LNCAP (cell line): Measurements from ENCODE around the gene PEX10.

Source experiments
- TF ChIP-seq, protein P1 (sequence below): fragments of 450-650 bp; IDR thresholded peaks from 2 replicates; pipeline ENCODE4 v1.5.1; 2017; ENCODE audit warnings: mild to moderate bottlenecking

Gene PEX10

GRCh38 chr1:2394761-2395160 lies 17.6 kb downstream of the PEX10 start:
- TF ChIP-seq, protein P1, sequence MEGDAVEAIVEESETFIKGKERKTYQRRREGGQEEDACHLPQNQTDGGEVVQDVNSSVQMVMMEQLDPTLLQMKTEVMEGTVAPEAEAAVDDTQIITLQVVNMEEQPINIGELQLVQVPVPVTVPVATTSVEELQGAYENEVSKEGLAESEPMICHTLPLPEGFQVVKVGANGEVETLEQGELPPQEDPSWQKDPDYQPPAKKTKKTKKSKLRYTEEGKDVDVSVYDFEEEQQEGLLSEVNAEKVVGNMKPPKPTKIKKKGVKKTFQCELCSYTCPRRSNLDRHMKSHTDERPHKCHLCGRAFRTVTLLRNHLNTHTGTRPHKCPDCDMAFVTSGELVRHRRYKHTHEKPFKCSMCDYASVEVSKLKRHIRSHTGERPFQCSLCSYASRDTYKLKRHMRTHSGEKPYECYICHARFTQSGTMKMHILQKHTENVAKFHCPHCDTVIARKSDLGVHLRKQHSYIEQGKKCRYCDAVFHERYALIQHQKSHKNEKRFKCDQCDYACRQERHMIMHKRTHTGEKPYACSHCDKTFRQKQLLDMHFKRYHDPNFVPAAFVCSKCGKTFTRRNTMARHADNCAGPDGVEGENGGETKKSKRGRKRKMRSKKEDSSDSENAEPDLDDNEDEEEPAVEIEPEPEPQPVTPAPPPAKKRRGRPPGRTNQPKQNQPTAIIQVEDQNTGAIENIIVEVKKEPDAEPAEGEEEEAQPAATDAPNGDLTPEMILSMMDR, result no peak

DNA sequence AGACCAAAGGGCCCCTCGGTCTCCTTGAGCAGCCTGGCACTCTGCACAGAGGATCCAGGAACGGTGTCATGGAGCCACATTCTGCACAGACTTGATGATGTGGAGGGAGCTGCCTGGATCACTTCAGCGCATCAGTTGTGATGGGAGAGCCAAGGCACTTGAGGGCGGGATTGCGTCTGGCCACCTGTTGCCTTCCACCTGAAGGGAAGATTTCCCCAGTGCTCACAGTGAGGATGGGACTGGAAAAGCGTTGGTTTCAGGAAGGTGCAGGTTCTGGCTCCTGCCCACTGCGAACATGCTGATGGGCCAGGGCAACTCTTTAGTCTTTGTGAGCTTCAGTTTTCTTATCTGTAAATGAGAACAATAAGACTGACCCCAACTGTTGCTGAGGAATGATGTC lies 18.1 kb downstream of the PEX10 start:
- TF ChIP-seq, protein P1, result no peak

DNA sequence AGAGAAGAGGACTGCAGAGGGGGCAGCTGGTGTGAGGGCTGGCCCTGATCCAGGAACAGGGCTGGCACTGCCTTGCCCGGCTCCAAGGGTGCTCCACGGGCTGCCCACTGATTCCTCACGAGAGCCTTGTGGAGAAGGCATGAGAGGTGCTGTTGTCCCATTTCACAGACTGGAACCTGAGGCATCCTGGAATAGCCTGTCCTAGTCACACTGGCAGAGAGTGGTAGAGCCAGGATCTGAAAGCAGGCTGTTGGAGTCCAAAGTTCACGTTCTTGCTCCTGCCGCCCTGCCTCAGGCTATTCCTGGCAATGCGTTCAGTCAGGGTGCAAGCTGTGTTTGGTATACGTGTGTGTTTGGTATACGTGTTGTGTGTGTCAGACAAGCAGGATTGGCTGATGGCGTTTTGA lies 18.9 kb downstream of the PEX10 start:
- TF ChIP-seq, protein P1, result no peak

DNA sequence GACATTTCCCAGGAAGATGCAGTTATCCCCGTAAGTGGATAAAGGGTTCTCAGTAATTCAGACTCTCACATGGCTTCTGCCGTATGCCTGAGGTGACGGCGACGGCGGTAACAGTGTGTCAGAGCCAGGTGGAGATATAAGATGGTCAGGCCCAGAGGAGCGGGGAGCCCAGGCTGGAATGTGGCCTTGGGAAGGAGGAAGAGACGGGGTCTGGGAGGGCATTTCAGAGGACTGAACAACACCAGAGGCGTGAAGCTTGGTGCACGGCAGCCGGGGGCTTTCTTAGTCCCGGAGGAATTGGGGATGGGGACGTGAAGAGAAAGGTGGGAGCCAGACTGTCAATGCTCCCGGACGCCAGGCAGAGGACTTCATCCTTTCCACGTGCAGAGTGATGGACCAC lies 19.7 kb downstream of the PEX10 start:
- TF ChIP-seq, protein P1, result no peak

GRCh38 chr1:2391931-2392509 lies 20.3 kb downstream of the PEX10 start:
- TF ChIP-seq, protein P1, result no peak

DNA sequence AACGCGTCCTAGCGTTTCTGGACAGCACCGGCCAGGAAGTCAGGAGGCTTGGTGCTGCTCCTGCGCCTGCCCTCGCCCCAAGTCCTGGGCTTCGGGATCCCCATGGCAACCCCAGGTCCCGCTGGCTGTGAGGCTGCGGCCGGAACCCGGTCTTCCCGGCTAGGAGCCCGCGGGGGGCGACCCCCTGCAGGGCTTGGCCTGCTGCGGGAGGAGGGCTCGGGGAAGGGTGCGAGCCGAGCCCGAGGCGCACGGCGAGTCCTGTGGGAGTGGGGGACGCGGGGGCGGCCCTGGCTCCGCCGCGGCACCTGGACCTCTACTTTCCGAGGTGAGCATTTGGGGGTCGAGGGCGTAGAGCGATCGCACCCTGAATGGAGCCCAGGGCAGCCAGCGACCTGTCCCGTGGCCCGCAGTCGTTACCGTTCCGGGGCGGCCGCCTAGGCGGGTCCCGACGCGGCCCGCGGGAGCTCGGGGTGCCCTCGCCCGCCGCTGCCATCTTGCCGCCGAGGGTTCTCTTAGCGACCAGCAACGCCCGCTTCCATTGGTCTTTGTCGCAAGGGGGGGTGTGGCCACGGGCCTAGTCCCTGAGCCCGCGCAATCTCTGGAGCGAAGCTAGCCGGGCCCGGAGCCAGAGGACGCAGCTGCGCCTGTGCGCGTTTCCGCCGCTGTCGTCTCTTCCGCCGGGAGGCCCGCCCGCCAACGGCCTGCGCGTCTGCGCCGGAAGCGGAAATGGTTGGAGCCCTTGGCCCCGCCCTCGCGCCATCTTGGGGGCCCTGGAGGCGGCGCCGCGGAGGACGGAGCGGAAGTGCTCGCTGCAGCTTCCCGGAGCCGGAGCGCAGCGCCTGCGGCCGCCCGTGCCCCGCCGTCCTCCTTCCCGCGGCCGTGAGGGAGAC lies 21.1 kb downstream of the PEX10 start, which contains the start of the genes MORN1 and RER1:
Gene MORN1 (minus strand): TSS at position 514 of the 890 bp plus-strand sequence. CDS start 21 bp downstream, at position 493.
Gene RER1 (plus strand): TSS at position 801 of the 890 bp plus-strand sequence. CDS start 3,950 bp downstream, outside the sequence.
- TF ChIP-seq, protein P1, result no peak

DNA sequence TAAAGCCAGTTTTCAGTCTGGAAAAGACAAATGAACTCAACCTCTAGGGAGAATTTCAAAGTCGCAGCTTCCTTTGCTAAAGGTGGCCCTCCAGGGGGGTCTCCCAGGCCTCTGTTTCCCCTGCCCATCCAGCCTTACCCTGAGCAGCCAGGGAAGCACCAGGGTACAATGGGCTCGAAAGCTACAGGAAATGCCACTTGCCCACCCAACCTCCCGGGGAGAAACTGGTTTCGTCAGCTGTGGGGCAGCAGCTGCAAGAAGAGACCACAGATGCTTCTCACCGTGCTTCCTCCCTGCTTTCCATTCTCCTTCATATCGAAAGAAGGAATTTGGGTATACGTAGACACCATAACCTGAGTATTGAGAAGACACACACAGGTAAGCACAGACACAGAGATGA lies 22.7 kb downstream of the PEX10 start:
- TF ChIP-seq, protein P1, result no peak
